Adipose tissue (tissue), 3 donors: ENCODE data around the gene MEGF9. TPM values are rescaled to one million over a fixed set of nuclear protein-coding genes. Genes with fewer than 3 reads are reported as not detected.
"Not testable (repeated sequence)": the region's sequence is repeated elsewhere in the genome, so short reads cannot be mapped to it uniquely, and the experiment has no call there.

Source experiments
- H3K27ac ChIP-seq: one replicate; pipeline ENCODE4 v1.5.1; 2013; ENCODE audit warnings: low read depth, low read length
- WGBS, 3 donors: extraction: QIAGEN DNeasy Blood & Tissue Kit; methylation state at CpG; one replicate each; pipeline ENCODE4 v1.1.7; 2013; 5-methylcytosine and 5-hydroxymethylcytosine counted together
- polyA plus RNA-seq, 3 donors: library from polyadenylated mRNA; stranded (reverse); fragments of 200-250 nt; gene quantifications; one replicate each; pipeline ENCODE4 v1.2.3, GENCODE V29; 2013
- donor health status: healthy with polysubstance abuse.
- donor health status: Bipolar disorder and iron deficiency.
- donor health status: healthy.

MEGF9 gene
- polyA plus RNA-seq, 3 donors, result 3.9 to 8.0 (median 7.0) TPM

- no peak overlapping the region for H3K27ac ChIP-seq
- WGBS, 3 donors, result 93 to 94% (median 93%) methylated on average over 5 of the region's 5 CpGs
Measured at GRCh38 chr9:120569556-120569955, 144.7 kb downstream of the MEGF9 start.

GRCh38 chr9:120568816-120569215 is 145.5 kb downstream of the MEGF9 start:
- no peak overlapping the region for H3K27ac ChIP-seq
- WGBS, 3 donors, result 90 to 94% (median 92%) methylated on average over 5 of the region's 5 CpGs

- 96 to 98% (median 97%) methylated on average over 4 of the region's 4 CpGs for WGBS, 3 donors
Measured at GRCh38 chr9:120567874-120568273, 146.4 kb downstream of the MEGF9 start.

GRCh38 chr9:120567081-120567480 is 147.2 kb downstream of the MEGF9 start:
- WGBS, 3 donors, result 90 to 95% (median 94%) methylated on average over 3 of the region's 3 CpGs
- no peak overlapping the region for H3K27ac ChIP-seq

More at GRCh38 chr9:120567874-120568273, 146.4 kb downstream of the MEGF9 start:
- H3K27ac ChIP-seq, result no peak overlapping the region

- 98 to 100% (median 99%) methylated on average over 3 of the region's 3 CpGs for WGBS, 3 donors
- no peak overlapping the region for H3K27ac ChIP-seq
Measured at GRCh38 chr9:120564589-120564988, 149.7 kb downstream of the MEGF9 start.

GRCh38 chr9:120562861-120563443 is 151.3 kb downstream of the MEGF9 start:
- H3K27ac ChIP-seq, result no peak overlapping the region
- WGBS, 3 donors, result 56 to 84% (median 56%) methylated on average over 8 of the region's 8 CpGs

- H3K27ac ChIP-seq, result no peak overlapping the region
- 78 to 94% (median 91%) methylated on average over 1 of the region's 1 CpG for WGBS, 3 donors
Measured at GRCh38 chr9:120561709-120562108, 152.6 kb downstream of the MEGF9 start.

GRCh38 chr9:120559546-120559945 is 154.7 kb downstream of the MEGF9 start:
- WGBS, 3 donors, result 58 to 97% (median 93%) methylated on average over 1 of the region's 1 CpG
- H3K27ac ChIP-seq, result no peak overlapping the region

- 97 to 98% (median 98%) methylated on average over 3 of the region's 3 CpGs for WGBS, 3 donors
- H3K27ac ChIP-seq, result no peak overlapping the region
Measured at GRCh38 chr9:120558454-120558853, 155.8 kb downstream of the MEGF9 start.

- WGBS, 3 donors, result 43 to 47% (median 46%) methylated on average over 2 of the region's 2 CpGs
- H3K27ac ChIP-seq, result no peak overlapping the region
Measured at GRCh38 chr9:120557205-120557604, 157.1 kb downstream of the MEGF9 start.

GRCh38 chr9:120556775-120557174 is 157.5 kb downstream of the MEGF9 start:
- H3K27ac ChIP-seq, result no peak overlapping the region
- 80 to 91% (median 86%) methylated on average over 3 of the region's 3 CpGs for WGBS, 3 donors

GRCh38 chr9:120555839-120556238 is 158.4 kb downstream of the MEGF9 start:
- H3K27ac ChIP-seq, result no peak overlapping the region
- 60 to 88% (median 68%) methylated on average over 4 of the region's 4 CpGs for WGBS, 3 donors

GRCh38 chr9:120552210-120552704 is 162.0 kb downstream of the MEGF9 start:
- 97 to 98% (median 97%) methylated on average over 6 of the region's 7 CpGs for WGBS, 3 donors
- not testable (repeated sequence) for H3K27ac ChIP-seq

Other genes with a start within 250 kb of the MEGF9 start
- 10 to 100 TPM in 2 of 3 donors, 1 to 10 TPM in 1; 9.3 to 38.8 (median 15.6) TPM for gene CDK5RAP2, start 134.3 kb downstream of the MEGF9 start, polyA plus RNA-seq
- 10 to 100 TPM in 2 of 3 donors, 1 to 10 TPM in 1; 9.2 to 31.6 (median 23.2) TPM for gene FBXW2, start 78.9 kb upstream of the MEGF9 start, polyA plus RNA-seq
- gene PSMD5, start 128.5 kb upstream of the MEGF9 start, polyA plus RNA-seq, result 10 to 100 TPM; 14.8 to 25.9 (median 15.8) TPM
- gene PHF19, start 162.7 kb upstream of the MEGF9 start, polyA plus RNA-seq, result 10 to 100 TPM in 2 of 3 donors, 1 to 10 TPM in 1; 4.1 to 37.8 (median 10.6) TPM
- 1 to 10 TPM; 2.4 to 5.3 (median 4.0) TPM for gene TRAF1, start 212.3 kb upstream of the MEGF9 start, polyA plus RNA-seq